HepG2 (cell line): ENCODE data around the gene CXCR5.

Source experiments
- DMAP1 ChIP-seq: IDR thresholded peaks from 2 replicates; pipeline ENCODE4 v1.6.1; 2016
- FOXA1 ChIP-seq, 2 experiments: fragments of 450-650 bp in 1 of 2; sonication (generic) in 1 of 2; formaldehyde crosslinking in 1 of 2; IDR thresholded peaks; 2 replicates each; pipeline versions ENCODE4 v1.4.0 to v1.6.1; 2016 to 2020; ENCODE audit warnings: missing genetic modification reagents in 1 of 2
- PBX3 ChIP-seq: sonication (generic); formaldehyde crosslinking; IDR thresholded peaks from 2 replicates; pipeline ENCODE4 v1.8.1; 2023; ENCODE audit warnings: missing genetic modification reagents, inconsistent platforms, borderline replicate concordance
- POLR2A ChIP-seq, 2 experiments: IDR thresholded peaks; 2 replicates each; pipeline ENCODE4 v1.6.1; 2011; ENCODE audit warnings: low read depth in 2 of 2, low read length in 2 of 2, mild to moderate bottlenecking in 1 of 2, moderate library complexity in 1 of 2; ENCODE audit not compliant: insufficient read depth in 1 of 2
- SMAD1 ChIP-seq: sonication (generic); formaldehyde crosslinking; IDR thresholded peaks from 2 replicates; pipeline ENCODE4 v1.4.0; 2020; ENCODE audit warnings: missing genetic modification reagents, low read depth, mild to moderate bottlenecking, borderline replicate concordance
- ZNF24 ChIP-seq: fragments of 450-650 bp; IDR thresholded peaks from 2 replicates; pipeline ENCODE4 v1.6.1; 2017; ENCODE audit warnings: antibody characterized with exemption, mild to moderate bottlenecking

DNA sequence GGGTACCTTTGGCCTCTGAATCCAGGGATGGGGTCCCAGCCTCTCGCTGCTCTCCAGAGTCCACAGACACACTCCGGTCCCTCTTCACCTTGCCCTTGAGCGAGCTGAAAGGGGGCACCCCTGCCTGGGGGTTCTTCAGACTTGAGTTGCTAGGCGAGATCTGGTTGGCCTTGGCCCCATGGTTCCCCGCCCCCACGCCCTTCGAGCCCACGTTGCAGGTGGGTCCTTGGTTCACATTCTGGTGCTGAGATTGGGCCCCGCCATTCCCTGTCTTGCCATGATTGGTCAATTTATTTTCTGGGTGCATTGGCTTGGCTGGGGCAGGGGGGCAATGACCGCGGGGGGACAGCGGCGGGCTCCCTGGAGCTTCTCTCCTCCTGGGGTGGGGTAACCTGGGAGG lies 24.6 kb downstream of the CXCR5 start:
- no peak for TF ChIP-seq FOXA1 (IDR thresholded peaks at IDR 0.05)
- no peak for TF ChIP-seq FOXA1 (CRISPR knock-in tag; IDR thresholded peaks at IDR 0.05)
- TF ChIP-seq DMAP1 = no peak
- TF ChIP-seq PBX3 = no peak
- TF ChIP-seq POLR2A (IDR thresholded peaks at IDR 0.05; ENCODE audit: insufficient read depth in 1 of 2, low read depth in 2 of 2, low read length in 2 of 2) = no peak
- no peak for TF ChIP-seq SMAD1
- no peak for TF ChIP-seq ZNF24
